ENCODE results near the gene KIF6.

Gene KIF6

GRCh38 chr6:39341937-39342336 is 383.3 kb downstream of the KIF6 start:
- no peak for FAIRE-seq
- DNase-seq (ENCODE audit: extremely low spot score, insufficient read length, low read depth): no peak

- FAIRE-seq (no peak), DNase-seq (ENCODE audit: extremely low spot score, insufficient read length, low read depth) (no peak)
Measured at GRCh38 chr6:39341352-39341751, 383.9 kb downstream of the KIF6 start.

GRCh38 chr6:39339868-39340550 is 385.2 kb downstream of the KIF6 start:
- FAIRE-seq (no peak), DNase-seq (ENCODE audit: extremely low spot score, insufficient read length, low read depth) (no peak)

DNA sequence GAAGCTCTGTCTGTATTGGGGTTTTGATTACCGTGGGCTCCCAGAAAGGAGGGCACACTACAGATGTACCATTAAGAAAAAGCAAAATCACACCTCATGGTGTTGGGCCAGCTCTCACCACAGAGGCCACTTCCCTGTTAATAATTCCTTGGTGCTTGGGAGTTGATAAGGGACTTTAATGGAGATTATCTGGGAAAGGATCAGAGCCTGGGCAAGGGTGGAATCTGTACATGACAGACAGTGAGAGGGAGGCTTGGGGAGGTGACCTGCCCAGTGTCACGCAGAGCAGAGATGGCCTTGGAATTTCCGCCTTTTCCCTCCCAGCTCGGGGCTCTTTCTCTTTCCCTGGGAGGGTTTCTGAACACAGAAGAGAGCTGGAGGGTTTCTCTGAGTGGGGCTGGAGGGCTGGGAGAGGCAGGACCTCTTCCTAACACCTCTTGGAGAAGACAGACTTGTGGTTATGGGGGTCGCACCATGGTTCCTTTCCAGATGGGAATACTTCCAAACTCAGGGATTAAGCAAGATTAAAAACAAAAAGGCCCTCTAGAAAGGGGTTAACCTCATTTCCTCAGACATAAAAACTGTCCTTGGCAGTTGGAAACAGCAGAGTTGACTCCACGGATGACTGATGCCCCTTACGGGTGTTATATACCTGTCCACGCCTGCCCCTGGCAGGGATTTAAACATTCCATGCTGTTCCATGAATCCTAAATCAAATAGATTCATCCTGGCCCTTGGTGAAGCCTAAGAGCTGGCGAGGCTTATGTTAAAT is 385.9 kb downstream of the KIF6 start:
- FAIRE-seq: no peak
- no peak for DNase-seq (ENCODE audit: extremely low spot score, insufficient read length, low read depth)

DNA sequence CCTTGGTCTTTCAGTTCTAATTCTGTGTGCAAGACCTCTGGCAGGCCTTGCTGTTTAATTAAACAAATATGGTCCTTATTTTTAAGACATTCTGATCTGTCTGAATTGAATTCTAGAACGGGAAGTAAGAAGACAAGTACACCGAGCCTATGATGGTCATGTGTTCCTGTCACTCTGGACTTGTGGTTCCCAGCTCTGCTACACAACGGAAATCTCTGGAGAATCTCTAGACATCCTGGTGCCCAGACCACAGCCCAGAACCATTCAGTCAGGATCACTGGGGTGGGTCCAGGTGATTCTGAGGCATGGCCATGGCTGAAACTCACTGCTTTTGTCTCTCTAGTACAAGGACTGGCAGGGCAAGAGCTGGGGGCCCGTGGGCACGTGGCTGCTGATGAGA is 386.8 kb downstream of the KIF6 start:
- FAIRE-seq: no peak
- no peak for DNase-seq (ENCODE audit: extremely low spot score, insufficient read length, low read depth)

DNA sequence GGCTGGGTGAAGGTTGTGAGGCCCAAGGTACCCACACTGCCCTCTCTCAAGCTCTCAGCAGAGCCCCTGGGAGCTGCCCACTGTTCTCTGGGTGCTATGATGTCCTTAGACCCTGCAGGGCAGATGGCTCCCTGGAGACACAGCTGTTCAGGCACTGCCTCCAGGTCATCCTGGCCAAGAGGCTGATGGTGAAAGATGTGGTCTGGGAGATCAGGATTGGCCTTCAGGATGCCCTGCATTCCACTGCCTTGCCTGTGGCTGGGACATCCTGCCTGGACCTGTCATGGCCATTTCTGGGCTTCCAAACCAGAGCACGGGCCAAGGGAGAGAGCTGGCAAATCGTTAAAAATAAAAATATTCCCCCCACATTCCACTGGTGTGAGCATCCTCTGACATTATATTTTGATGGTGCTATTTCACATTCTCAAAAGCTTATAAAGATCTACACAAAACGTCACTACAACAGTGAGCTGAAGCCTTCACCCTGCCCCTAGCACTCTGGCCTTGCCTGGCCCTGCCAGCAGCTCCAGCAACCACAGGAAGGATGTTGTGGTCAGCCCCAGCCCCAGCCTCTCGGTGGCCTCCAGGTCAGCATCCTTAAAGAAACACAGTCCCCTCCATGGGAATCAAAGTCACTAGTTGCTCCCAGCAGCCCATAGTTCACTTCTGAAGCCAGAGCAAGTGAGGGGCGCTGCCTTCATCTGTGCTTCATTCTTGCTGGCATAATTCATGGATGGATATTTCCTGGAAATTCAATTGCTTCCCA is 389.2 kb downstream of the KIF6 start:
- peak; percentile 76 for FAIRE-seq
- DNase-seq (ENCODE audit: extremely low spot score, insufficient read length, low read depth): peak; percentile 60

- FAIRE-seq (no peak), DNase-seq (ENCODE audit: extremely low spot score, insufficient read length, low read depth) (no peak)
Measured at GRCh38 chr6:39333644-39334438, 391.4 kb downstream of the KIF6 start.

- no peak for DNase-seq (ENCODE audit: extremely low spot score, insufficient read length, low read depth)
- no peak for FAIRE-seq
Measured at GRCh38 chr6:39330476-39330875, 394.7 kb downstream of the KIF6 start.

DNA sequence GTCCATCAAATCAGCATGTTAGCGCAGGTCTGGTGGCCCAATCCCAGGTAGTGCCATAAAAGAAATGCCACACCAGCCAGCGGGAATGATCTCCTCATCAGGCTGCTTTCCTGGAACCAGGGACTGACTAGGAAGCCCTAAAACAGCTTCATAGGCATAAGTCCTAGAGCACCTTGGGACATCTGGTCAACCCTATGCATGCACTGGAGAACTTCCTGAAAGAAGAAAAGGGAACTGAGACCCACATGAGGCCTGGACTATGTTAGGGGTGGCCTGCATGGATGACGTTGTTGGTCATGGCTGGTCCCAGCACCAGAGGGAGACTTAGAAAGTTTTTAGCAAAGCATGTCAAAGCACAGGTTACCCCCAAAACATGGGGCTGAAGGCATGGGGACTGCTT is 395.2 kb downstream of the KIF6 start:
- FAIRE-seq: peak; percentile 70
- no peak for DNase-seq (ENCODE audit: extremely low spot score, insufficient read length, low read depth)

DNA sequence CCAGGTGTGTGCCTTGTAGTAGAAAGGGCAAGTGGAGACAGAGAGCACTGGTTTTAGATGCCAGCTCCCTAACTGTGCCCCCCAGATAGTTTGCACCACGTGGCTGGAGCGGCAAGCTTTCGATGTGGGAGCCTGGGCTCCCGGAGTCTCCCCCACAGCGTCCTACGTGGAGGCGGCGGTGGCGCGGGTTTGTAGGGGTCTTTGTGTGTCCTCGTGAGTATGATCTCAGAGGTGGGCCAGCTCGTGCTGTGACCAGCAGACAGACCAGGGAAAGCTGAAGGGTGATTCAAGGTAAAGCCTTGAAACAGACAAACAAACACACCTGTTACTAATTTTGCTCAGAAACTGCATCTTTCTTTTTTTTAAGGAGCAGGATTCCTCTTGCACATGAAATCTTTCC is 397.1 kb downstream of the KIF6 start:
- no peak for DNase-seq (ENCODE audit: extremely low spot score, insufficient read length, low read depth)
- no peak for FAIRE-seq

GRCh38 chr6:39327507-39327906 is 397.7 kb downstream of the KIF6 start:
- no peak for FAIRE-seq

DNA sequence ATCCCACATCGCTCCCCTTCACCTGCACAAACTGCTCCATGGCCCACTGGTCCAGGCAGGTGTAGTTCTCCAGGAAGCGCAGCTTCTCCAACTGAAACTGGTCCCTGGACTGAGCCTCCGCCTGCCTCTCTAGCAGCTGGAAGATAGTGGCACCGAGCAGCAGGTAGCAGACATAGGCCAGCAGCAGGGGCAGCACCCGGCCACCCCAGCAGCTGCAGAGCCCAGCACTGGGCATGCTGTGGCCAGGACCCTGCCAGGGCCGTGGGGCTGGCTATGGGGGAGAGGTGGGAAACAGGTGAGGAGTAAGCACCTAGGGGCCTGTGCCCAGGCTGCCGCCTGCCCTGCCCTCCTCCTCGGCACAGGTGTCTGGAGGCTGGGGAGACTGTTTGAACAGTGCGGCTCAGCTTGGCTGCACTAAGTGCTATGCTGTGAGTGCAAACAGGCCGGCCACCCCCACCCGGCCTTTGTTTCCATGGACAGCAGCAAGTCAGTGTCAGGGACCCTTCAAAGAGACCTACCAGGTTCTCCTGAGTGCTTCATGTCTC is 402.8 kb downstream of the KIF6 start, which contains the start of gene KCNK16:
KCNK16 (minus strand) TSS at position 397 of the 545 bp plus-strand sequence; CDS start at position 235, 162 bp downstream.
- FAIRE-seq: no peak
- DNase-seq (ENCODE audit: extremely low spot score, insufficient read length, low read depth): no peak

More at GRCh38 chr6:39327507-39327906, 397.7 kb downstream of the KIF6 start:
- no peak for DNase-seq (ENCODE audit: extremely low spot score, insufficient read length, low read depth)

DNA sequence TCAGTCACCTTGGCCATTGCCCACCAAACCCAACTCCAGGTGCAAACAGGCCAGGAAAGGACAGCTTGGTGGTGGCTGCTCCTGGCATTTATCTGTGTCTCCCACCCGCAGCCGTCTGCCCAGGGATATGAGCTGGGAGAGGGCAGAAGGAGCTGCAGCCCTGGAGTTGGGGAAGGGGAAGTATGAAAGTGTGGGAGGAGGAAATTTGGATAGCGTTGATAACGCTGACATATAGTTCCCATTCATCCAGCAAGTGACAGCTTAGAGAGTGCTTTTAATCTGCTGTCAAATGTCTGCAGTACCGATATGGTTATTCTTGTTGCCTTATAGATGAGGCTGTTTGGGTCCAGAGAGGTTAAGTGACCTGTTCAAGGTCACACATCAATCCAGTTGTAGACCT is 403.4 kb downstream of the KIF6 start:
- DNase-seq (ENCODE audit: extremely low spot score, insufficient read length, low read depth) (no peak), FAIRE-seq (no peak)

- DNase-seq (ENCODE audit: extremely low spot score, insufficient read length, low read depth): no peak
- no peak for FAIRE-seq
Measured at GRCh38 chr6:39320363-39320984, 404.7 kb downstream of the KIF6 start.

- DNase-seq (ENCODE audit: extremely low spot score, insufficient read length, low read depth) (no peak), FAIRE-seq (no peak)
Measured at GRCh38 chr6:39319621-39320362, 405.4 kb downstream of the KIF6 start.

DNA sequence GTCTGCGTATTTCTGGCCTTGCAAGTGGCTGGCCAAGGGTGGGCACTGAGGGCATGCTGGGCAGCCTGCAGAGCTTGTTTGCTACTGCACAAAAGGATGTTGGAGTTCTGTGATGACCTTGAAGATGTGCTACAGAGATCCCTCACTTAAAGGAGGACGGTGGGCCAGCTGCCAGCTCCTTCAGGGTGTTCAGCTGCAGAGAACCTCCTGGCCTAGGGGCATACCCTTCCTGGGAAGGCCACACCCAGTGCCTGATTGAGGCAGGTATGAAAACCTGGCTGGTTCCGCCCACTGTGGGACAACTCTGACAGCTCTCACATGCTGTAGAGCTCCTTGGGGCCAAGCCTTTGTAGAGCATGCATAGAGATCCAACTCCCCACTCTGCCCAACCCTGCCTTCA is 408.0 kb downstream of the KIF6 start:
- no peak for DNase-seq (ENCODE audit: extremely low spot score, insufficient read length, low read depth)
- no peak for FAIRE-seq

- DNase-seq (ENCODE audit: extremely low spot score, insufficient read length, low read depth) (no peak), FAIRE-seq (no peak)
Measured at GRCh38 chr6:39314273-39314795, 410.9 kb downstream of the KIF6 start, which contains the start of gene KCNK17. Gene KCNK17 (minus strand): TSS chr6:39314419. CDS start chr6:39314320, 99 bp downstream.

GRCh38 chr6:39313526-39314272 is 411.5 kb downstream of the KIF6 start:
- no peak for DNase-seq (ENCODE audit: extremely low spot score, insufficient read length, low read depth)
- FAIRE-seq: no peak
